GM18502 (cell line): ENCODE data around the gene WFDC10A.
"Not testable (repeated sequence)": the region's sequence is repeated elsewhere in the genome, so short reads cannot be mapped to it uniquely, and the experiment has no call there.

Source experiments
- ATAC-seq: cut with Tn5 transposase; IDR thresholded peaks from one replicate; pipeline ENCODE4 v1.9.1; 2021; ENCODE audit warnings: mild to moderate bottlenecking; ENCODE audit not compliant: unreplicated experiment, poor library complexity

The WFDC10A gene

GRCh38 chr20:45646875-45647274, 17.3 kb downstream of the WFDC10A start:
- ATAC-seq = no peak

- ATAC-seq = no peak
These were observed 18.0 kb downstream of the WFDC10A start for GRCh38 chr20:45647441-45648050.

- no peak for ATAC-seq
These were observed 19.8 kb downstream of the WFDC10A start for GRCh38 chr20:45649312-45649863.

- ATAC-seq = not testable (repeated sequence)
These were observed 22.2 kb downstream of the WFDC10A start for GRCh38 chr20:45651726-45652125.

GRCh38 chr20:45657038-45657437, 27.5 kb downstream of the WFDC10A start:
- not testable (repeated sequence) for ATAC-seq

- no peak for ATAC-seq
These were observed 40.6 kb downstream of the WFDC10A start, which contains the start of gene WFDC11 for GRCh38 chr20:45670139-45670538. Gene WFDC11, minus strand, starts transcription at chr20:45670239. Its CDS starts 19,639 bp downstream, at chr20:45650600.

GRCh38 chr20:45672765-45673164, 43.2 kb downstream of the WFDC10A start:
- ATAC-seq = no peak

- ATAC-seq = no peak
These were observed 50.1 kb downstream of the WFDC10A start for GRCh38 chr20:45679650-45680049.
